ENCODE measurements around the gene EPHB2.
A peak's percentile ranks its signal among the peaks of the same experiment; 100 is the strongest.

The EPHB2 gene

GRCh38 chr1:22709891-22710700 lies 543 bp upstream of the EPHB2 start:
- DNase-seq (ENCODE audit: low read depth): peak; percentile 78
- no peak for TF ChIP-seq CTCF (IDR thresholded peaks at IDR 0.05; ENCODE audit: low read length, missing control alignments)
- H3K4me3 ChIP-seq (replicated peaks; ENCODE audit: low read depth, low read length): peak overlapping the region; percentile 44

GRCh38 chr1:22711071-22711470 lies 432 bp downstream of the EPHB2 start:
- no peak for DNase-seq (ENCODE audit: low read depth)
- TF ChIP-seq CTCF (IDR thresholded peaks at IDR 0.05; ENCODE audit: low read length, missing control alignments): no peak
- H3K4me3 ChIP-seq (replicated peaks; ENCODE audit: low read depth, low read length): peak overlapping the region; percentile 54

- peak overlapping the region; percentile 54 for H3K4me3 ChIP-seq (replicated peaks; ENCODE audit: low read depth, low read length)
- no peak for TF ChIP-seq CTCF (IDR thresholded peaks at IDR 0.05; ENCODE audit: low read length, missing control alignments)
- peak; percentile 30 for DNase-seq (ENCODE audit: low read depth)
Measured at GRCh38 chr1:22711591-22712501, 1.2 kb downstream of the EPHB2 start.

- H3K4me3 ChIP-seq (replicated peaks; ENCODE audit: low read depth, low read length): peak overlapping the region; percentile 54
- TF ChIP-seq CTCF (IDR thresholded peaks at IDR 0.05; ENCODE audit: low read length, missing control alignments): no peak
- DNase-seq (ENCODE audit: low read depth): peak; percentile 22
Measured at GRCh38 chr1:22712502-22713271, 2.0 kb downstream of the EPHB2 start.

GRCh38 chr1:22714455-22714854 lies 3.8 kb downstream of the EPHB2 start:
- no peak for DNase-seq (ENCODE audit: low read depth)
- no peak for TF ChIP-seq CTCF (IDR thresholded peaks at IDR 0.05; ENCODE audit: low read length, missing control alignments)
- no peak overlapping the region for H3K4me3 ChIP-seq (replicated peaks; ENCODE audit: low read depth, low read length)

GRCh38 chr1:22717037-22717760 lies 6.6 kb downstream of the EPHB2 start:
- DNase-seq (ENCODE audit: low read depth): no peak
- no peak overlapping the region for H3K4me3 ChIP-seq (replicated peaks; ENCODE audit: low read depth, low read length)
- no peak for TF ChIP-seq CTCF (IDR thresholded peaks at IDR 0.05; ENCODE audit: low read length, missing control alignments)

Measured in fibroblast of pulmonary artery (primary cell).